ENCODE data around the gene RPP21. TPM values are rescaled to one million over a fixed set of nuclear protein-coding genes. Genes with fewer than 3 reads are reported as not detected.

RPP21 gene
- total RNA-seq = 52.2 and 53.2 TPM in 2 replicates

DNA sequence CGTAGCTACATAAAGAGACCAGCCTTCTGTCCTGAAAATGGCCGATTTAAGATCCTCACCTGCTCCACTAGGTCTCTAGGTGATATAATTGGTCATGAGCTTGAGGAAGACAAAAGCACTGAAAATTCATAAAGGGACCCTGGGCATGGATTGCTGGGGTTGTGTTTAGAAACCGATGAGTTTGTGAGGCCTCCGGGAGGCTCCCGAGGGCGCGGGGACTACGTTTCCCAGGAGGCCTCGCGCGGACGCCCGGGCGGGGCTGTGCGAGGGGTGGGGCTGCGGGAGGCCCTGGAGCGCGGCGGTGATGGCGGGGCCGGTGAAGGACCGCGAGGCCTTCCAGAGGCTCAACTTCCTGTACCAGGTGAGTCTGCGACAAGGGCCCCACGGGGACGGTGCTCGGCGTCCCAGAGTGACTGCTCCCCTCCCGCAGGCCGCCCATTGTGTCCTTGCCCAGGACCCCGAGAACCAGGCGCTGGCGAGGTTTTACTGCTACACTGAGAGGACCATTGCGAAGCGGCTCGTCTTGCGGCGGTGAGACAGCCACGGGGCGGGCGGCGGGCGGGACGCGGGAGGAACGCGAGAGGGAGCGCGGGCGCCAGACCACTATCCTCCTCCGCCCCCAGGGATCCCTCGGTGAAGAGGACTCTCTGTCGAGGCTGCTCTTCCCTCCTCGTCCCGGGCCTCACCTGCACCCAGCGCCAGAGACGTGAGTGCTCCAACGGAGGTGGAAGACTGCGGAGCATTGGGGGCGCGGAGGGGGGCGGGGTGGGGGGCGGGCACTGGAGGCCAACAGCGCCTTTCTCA lies at the start of gene RPP21:
Gene RPP21 (plus strand): TSS at position 289 of the 804 bp plus-strand sequence. CDS start 16 bp downstream, at position 305.

DNA sequence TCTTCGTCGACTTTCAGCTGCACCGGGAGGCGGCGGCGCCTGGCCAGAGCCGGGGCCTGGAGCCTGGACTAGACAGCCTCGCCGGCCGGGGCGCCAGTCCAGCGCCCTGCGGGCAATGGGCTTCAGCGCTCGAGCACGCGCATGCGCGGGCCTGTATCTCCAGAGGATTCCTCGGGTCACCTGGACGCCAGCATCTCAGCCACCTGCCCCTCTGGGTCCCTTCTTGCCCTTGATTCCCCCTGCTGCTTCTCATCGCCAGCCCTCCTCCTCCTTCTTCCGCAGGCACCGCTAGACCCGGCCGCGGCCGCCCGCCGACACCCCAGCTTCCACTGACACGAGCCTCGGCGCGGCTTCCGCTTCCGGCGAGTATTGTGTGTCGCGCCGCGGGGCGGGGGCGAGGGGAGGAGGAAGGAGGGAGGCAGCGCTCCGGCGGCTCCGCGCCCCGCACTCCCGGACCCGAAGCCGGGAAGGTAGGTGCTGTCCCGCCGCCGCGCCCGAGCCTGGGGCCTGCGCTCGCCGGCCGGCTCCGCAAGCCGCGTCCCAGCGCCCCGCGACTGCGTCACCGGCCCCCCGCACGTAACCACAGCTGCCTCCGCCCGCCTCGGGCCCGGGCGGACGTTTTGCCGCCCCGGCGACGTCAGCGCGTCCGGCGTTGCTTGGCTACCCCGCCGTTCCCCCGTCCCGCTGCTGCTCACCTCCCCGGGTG lies 18.3 kb upstream of the RPP21 start, which contains the start of gene TRIM39:
Gene TRIM39 (plus strand): TSS at position 402 of the 706 bp plus-strand sequence. CDS start 2,391 bp downstream, outside the sequence.

Other genes with a start within 250 kb of the RPP21 start
- not detected in 2 replicates for gene TRIM31, start 232.1 kb upstream of the RPP21 start, total RNA-seq
- gene TRIM40, start 209.0 kb upstream of the RPP21 start, total RNA-seq = not detected in 2 replicates
- not detected in 2 replicates for gene TRIM10, start 183.9 kb upstream of the RPP21 start, total RNA-seq
- gene TRIM15, start 181.6 kb upstream of the RPP21 start, total RNA-seq = not detected in 2 replicates
- gene TRIM26, start 131.8 kb upstream of the RPP21 start, total RNA-seq = 25.2 and 33.3 TPM in 2 replicates
- gene TRIM39, start 18.2 kb upstream of the RPP21 start, total RNA-seq = 5.9 and 6.8 TPM in 2 replicates
- gene HLA-E, start 144.4 kb downstream of the RPP21 start, total RNA-seq = 238 and 244 TPM in 2 replicates
- 31.1 and 31.2 TPM in 2 replicates for gene GNL1, start 211.3 kb downstream of the RPP21 start, total RNA-seq
- gene PRR3, start 212.1 kb downstream of the RPP21 start, total RNA-seq = 5.6 and 5.7 TPM in 2 replicates
- gene ABCF1, start 226.3 kb downstream of the RPP21 start, total RNA-seq = 33.8 and 43.1 TPM in 2 replicates

Data from cardiac ventricle fibroblast (primary cell).